Colonic mucosa (tissue), 4 donors: Measurements from ENCODE around the gene PAQR4. TPM values are rescaled to one million over a fixed set of nuclear protein-coding genes. Genes with fewer than 3 reads are reported as not detected.

Experiments used
- DNase-seq: peaks from one replicate; pipeline ENCODE4 v3.0.0-alpha.2; 2020
- H3K27ac ChIP-seq: fragments of 200-600 bp; one replicate; pipeline ENCODE4 v1.8.0; 2021
- H3K27me3 ChIP-seq: fragments of 200-600 bp; one replicate; pipeline ENCODE4 v1.8.0; 2021
- H3K36me3 ChIP-seq: fragments of 200-600 bp; one replicate; pipeline ENCODE4 v1.8.0; 2021
- H3K4me1 ChIP-seq: fragments of 200-600 bp; one replicate; pipeline ENCODE4 v1.8.0; 2021; ENCODE audit warnings: mild to moderate bottlenecking
- H3K4me3 ChIP-seq: fragments of 200-600 bp; one replicate; pipeline ENCODE4 v1.8.0; 2021
- H3K9ac ChIP-seq, 2 donors: one replicate each; pipeline ENCODE4 v1.7.0; 2013; ENCODE audit warnings: control low read depth in 2 of 2, low read depth in 2 of 2, low read length in 2 of 2
- H3K9me3 ChIP-seq: fragments of 200-600 bp; one replicate; pipeline ENCODE4 v1.8.0; 2021
- intact Hi-C: fragments of 100-400 bp; cut with DNase I; formaldehyde crosslinking; loops from one replicate; pipeline ENCODE4 v1.14.1; 2022
- total RNA-seq, 2 donors: library from RNA; stranded (reverse); fragmentation: NEBNext Ultra II Directional in 1 of 2; extraction: Animal tissue kit (Norgen Biotek cat#: 25700) in 1 of 2; gene quantifications; one replicate each; pipeline ENCODE4 v1.2.1, GENCODE V29; 2021
- TF ChIP-seq, protein P1 (sequence below): fragments of 200-600 bp; IDR thresholded peaks from one replicate; pipeline ENCODE4 v1.8.0; 2022; ENCODE audit warnings: antibody characterized with exemption, mild to moderate bottlenecking
- donor health status: healthy.
- donor health status: DM: no; HTN: no; CAD: no.
- donor health status: DM: no; HTN: no; CAD: no.

The PAQR4 gene
- total RNA-seq, 2 donors from 2014 or later = 14.0 to 42.3 TPM

DNA sequence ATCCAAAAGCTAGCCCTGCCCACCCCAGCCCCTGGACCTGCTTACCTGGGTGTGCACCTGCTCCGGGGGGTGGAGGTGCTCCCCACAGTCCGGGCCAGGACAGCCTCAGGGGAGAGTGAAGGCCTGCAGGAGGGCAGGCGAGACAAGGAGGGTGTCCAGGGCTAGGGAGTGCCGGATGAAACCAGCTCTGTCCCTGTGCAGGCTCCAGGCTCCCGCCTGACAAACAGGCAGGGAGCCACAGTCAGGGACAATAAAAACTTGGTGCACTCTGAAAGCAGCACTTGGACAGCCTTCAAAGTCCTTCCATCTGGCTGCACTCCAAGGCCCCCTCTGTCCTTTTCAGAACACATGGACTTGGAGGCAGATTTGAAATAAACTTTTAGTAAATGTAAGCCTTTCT lies 3.9 kb downstream of the PAQR4 start:
- Histone ChIP-seq H3K9ac (no peak overlapping the region), H3K36me3 (no peaks in the 10 kb centered on the region), H3K27ac (no peak overlapping the region), H3K4me1 (peaks cover 9% of the 10 kb centered on the region), H3K4me3 (no peak overlapping the region), H3K27me3 (peaks cover under 1% of the 10 kb centered on the region), H3K9me3 (no peaks in the 10 kb centered on the region)
- TF ChIP-seq, protein P1, sequence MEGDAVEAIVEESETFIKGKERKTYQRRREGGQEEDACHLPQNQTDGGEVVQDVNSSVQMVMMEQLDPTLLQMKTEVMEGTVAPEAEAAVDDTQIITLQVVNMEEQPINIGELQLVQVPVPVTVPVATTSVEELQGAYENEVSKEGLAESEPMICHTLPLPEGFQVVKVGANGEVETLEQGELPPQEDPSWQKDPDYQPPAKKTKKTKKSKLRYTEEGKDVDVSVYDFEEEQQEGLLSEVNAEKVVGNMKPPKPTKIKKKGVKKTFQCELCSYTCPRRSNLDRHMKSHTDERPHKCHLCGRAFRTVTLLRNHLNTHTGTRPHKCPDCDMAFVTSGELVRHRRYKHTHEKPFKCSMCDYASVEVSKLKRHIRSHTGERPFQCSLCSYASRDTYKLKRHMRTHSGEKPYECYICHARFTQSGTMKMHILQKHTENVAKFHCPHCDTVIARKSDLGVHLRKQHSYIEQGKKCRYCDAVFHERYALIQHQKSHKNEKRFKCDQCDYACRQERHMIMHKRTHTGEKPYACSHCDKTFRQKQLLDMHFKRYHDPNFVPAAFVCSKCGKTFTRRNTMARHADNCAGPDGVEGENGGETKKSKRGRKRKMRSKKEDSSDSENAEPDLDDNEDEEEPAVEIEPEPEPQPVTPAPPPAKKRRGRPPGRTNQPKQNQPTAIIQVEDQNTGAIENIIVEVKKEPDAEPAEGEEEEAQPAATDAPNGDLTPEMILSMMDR = no peak
- no peak for DNase-seq
- intact Hi-C loops = no loop called here

DNA sequence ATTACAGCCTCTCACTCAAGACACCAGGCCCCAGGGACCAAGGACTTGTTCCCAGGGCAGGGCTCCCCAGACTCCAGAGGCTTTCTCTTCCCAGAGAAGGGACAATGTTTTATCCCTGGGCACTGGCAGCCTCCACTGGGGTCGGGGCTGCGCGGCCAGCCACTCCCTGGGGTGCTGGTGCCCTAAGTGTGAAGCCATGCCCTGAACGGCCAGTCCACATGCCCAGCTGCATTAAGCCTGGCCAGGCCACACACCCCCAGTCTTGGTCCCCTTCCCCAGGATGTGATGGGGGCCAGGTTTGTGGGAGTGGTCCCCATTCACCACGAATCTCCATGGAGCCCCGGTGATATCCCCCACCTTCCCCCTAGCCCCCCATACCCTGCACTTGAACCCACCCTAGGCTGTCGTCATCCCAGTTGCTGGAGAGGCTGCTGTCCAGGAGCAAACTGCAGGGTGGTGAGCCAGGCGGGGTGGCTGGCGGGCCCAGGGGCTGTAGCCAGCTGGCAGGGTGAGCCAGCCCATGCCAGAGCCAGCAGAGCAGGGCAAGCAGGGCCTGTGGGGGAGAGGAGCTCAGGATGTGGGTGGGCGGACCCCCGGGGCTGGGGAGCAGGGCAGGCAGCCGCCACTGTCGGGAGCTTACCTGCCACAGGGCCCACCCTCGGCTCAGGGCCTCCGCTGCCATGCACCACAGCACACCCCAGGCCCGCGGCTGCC lies 4.6 kb downstream of the PAQR4 start:
- no peak overlapping the region for H3K27ac ChIP-seq
- H3K4me1 ChIP-seq = peaks cover 9% of the 10 kb centered on the region
- H3K9ac ChIP-seq = no peak overlapping the region
- no peaks in the 10 kb centered on the region for H3K36me3 ChIP-seq
- no peak overlapping the region for H3K4me3 ChIP-seq
- H3K27me3 ChIP-seq = no peaks in the 10 kb centered on the region
- H3K9me3 ChIP-seq = no peaks in the 10 kb centered on the region
- TF ChIP-seq, protein P1 = no peak
- no peak for DNase-seq
- intact Hi-C loops = no loop called here

DNA sequence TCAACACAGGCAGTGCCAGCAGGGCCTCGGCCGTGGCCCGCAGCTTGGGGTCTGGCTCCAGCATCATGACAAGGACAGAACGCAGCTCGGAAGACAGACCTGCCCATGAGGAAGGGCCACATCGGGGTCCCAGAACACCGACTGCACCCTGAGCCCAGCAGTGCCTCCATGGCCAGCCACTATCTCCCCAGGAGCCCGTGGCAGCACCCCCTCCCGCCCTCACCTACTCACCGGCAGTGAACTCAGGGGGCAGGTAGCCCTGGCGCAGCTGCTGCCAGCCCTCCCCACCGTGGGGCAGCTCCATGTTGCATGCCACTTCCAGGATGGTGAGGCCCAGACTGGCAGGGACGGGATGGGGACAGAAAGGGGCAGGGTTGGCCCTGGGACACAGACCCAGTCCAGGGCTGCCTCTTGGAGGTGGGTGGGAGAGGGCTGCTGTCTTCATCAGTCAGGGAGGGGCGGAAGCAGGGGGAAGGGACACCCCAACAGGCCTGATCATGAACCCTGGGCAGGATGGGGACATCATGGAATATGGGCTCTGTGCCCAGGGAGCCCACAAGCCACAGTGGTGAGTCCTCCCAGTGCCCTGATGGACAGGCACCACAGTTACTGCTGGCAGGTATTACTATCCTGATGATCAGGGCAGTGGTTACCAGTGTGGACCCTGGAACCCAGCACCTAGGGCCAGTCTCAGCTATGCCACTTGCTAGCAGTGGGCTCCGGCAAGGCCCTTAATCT lies 5.3 kb downstream of the PAQR4 start:
- Histone ChIP-seq H3K36me3 (no peaks in the 10 kb centered on the region), H3K27ac (no peak overlapping the region), H3K9ac (no peak overlapping the region), H3K9me3 (no peaks in the 10 kb centered on the region), H3K27me3 (no peaks in the 10 kb centered on the region), H3K4me3 (no peak overlapping the region), H3K4me1 (peaks cover 10% of the 10 kb centered on the region)
- no peak for DNase-seq
- intact Hi-C loops = no loop called here
- TF ChIP-seq, protein P1 = no peak

DNA sequence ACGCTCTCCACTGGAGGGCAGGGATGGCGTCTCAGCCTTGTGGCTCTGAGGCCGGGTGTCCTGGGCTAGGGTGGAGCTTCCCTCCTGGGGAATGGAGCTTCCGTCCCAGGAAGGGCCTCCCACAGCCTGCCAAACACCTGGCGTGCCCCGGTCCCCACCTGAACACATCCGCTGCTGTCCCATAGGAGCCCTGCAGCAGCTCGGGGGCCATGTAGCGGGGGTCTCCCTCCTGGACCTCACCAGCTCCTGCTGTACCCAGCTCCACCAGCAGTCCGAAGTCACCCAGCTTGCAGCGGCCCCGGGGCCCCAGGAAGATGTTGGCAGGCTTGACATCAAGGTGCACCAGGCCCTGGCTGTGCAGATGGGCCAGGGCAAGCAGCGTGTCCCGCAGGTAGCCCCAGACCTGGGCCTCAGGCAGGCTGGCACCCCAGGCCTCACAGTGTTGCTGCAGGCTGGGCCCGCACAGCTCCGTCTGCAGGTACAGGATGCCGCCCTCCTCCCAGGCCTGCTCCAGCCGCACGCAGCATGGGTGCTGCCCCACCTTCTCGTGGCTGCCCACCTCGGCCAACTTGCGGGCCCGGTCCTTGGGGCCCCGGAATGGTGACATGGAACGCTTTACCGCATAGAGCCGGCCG lies 6.1 kb downstream of the PAQR4 start:
- Histone ChIP-seq H3K4me3 (no peak overlapping the region), H3K9ac (no peak overlapping the region), H3K4me1 (peaks cover 10% of the 10 kb centered on the region), H3K27ac (no peak overlapping the region), H3K9me3 (no peaks in the 10 kb centered on the region), H3K27me3 (no peaks in the 10 kb centered on the region), H3K36me3 (no peaks in the 10 kb centered on the region)
- intact Hi-C loops = no loop called here
- TF ChIP-seq, protein P1 = no peak
- no peak for DNase-seq

DNA sequence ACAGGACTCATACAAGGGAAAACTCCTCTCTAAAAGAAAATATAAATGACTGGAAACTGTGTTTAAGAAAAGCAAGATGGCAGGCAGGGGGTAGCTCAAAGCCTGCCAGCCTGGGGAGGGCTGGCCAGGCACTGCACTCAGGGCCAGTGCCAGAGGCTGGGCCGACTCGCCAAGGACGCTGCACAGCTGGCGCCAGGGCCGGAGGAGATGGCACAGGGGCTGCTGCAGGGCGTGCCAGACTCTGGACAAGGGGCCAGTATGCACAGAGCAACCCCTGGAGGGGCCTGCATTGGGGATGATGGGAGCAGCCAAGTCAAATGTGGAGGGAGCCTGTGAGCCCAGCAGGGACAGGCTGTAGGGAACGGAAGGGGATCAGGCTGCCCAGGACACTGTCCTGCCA lies 7.1 kb downstream of the PAQR4 start:
- no peaks in the 10 kb centered on the region for H3K36me3 ChIP-seq
- intact Hi-C loops = no loop called here
- no peak overlapping the region for H3K4me3 ChIP-seq
- no peaks in the 10 kb centered on the region for H3K27me3 ChIP-seq
- peaks cover 4% of the 10 kb centered on the region for H3K4me1 ChIP-seq
- TF ChIP-seq, protein P1 = no peak
- no peak overlapping the region for H3K27ac ChIP-seq
- DNase-seq = no peak
- no peak overlapping the region for H3K9ac ChIP-seq
- no peaks in the 10 kb centered on the region for H3K9me3 ChIP-seq
